GM12878 (cell line): ENCODE data around the gene SCARF2. TPM values are rescaled to one million over a fixed set of nuclear protein-coding genes. Genes with fewer than 3 reads are reported as not detected.

Source experiments
- ATAC-seq: fragments of 200-7000 bp; cut with Tn5 transposase; 3 replicates; pipeline ENCODE4 v1.9.1; 2020; ENCODE audit warnings: mild to moderate bottlenecking, moderate library complexity
- BruUV-seq: library from RNA; stranded (reverse); fragments of 400-500 nt; replicated peaks from 2 replicates; lab custom pipeline; 2021; lab: Mats Ljungman, UMichigan
- CTCF ChIA-PET: fragments of 300-600 bp; sonication (Branson Sonifier 250); formaldehyde crosslinking; extraction: SDS; loops from one replicate; lab custom pipeline; 2021; ENCODE audit warnings: inconsistent platforms; lab: Yijun Ruan, JAX
- POLR2A ChIA-PET: fragments of 350-600 bp; formaldehyde crosslinking; extraction: SDS; loops from one replicate; lab custom pipeline; 2021; ENCODE audit warnings: inconsistent platforms; lab: Charles Lee
- RAD21 ChIA-PET: fragments of 300-600 bp; sonication (Branson Sonifier 250); formaldehyde crosslinking; loops from one replicate; lab custom pipeline; 2023; ENCODE audit warnings: antibody characterized with exemption; ENCODE audit not compliant: unreplicated experiment; lab: Charles Lee
- SMC1A ChIA-PET: fragments of 300-600 bp; sonication (Branson Sonifier 250); formaldehyde crosslinking; loops from one replicate; lab custom pipeline; 2023; ENCODE audit not compliant: unreplicated experiment, uncharacterized antibody; lab: Charles Lee
- DNase-seq: peaks from one replicate; pipeline ENCODE4 v3.0.0-alpha.2; 2011; ENCODE audit warnings: low read depth, low spot score
- FAIRE-seq: peaks from 3 replicates; lab custom pipeline; 2011; peaks lifted over from hg19 to GRCh38; lab: Jason Lieb, UNC
- H2AFZ ChIP-seq: 2 replicates; pipeline ENCODE4 v1.6.0; 2011; ENCODE audit warnings: low read depth, low read length, control low read depth; ENCODE audit not compliant: control insufficient read depth
- H3K27ac ChIP-seq: 2 replicates; pipeline ENCODE4 v1.5.1; 2011; ENCODE audit warnings: control low read depth; ENCODE audit not compliant: control insufficient read depth, insufficient read depth
- H3K27me3 ChIP-seq, 2 experiments: replicated peaks in 1 of 2; 2 replicates each; pipeline versions ENCODE4 v1.6.0 to v1.6.1; 2011; ENCODE audit warnings: low read length in 1 of 2; ENCODE audit not compliant: control insufficient read depth in 2 of 2, insufficient read depth in 2 of 2
- H3K36me3 ChIP-seq, 2 experiments: 2 replicates each; pipeline ENCODE4 v1.5.1; 2011; ENCODE audit warnings: low read length in 1 of 2; ENCODE audit not compliant: control insufficient read depth in 2 of 2, insufficient read depth in 2 of 2
- H3K4me1 ChIP-seq: 2 replicates; pipeline ENCODE4 v1.6.1; 2011; ENCODE audit warnings: mild to moderate bottlenecking, low read length, moderate library complexity, mixed read lengths; ENCODE audit not compliant: control insufficient read depth, insufficient read depth
- H3K4me2 ChIP-seq: 2 replicates; pipeline ENCODE4 v1.6.0; 2011; ENCODE audit warnings: control low read depth; ENCODE audit not compliant: control insufficient read depth, insufficient read depth
- H3K4me3 ChIP-seq: fragments of 200-600 bp; sonication (generic); 2 replicates; pipeline ENCODE4 v1.5.1; 2016
- H3K79me2 ChIP-seq: 2 replicates; pipeline ENCODE4 v1.6.0; 2011; ENCODE audit warnings: low read length; ENCODE audit not compliant: control insufficient read depth, insufficient read depth
- H3K9ac ChIP-seq: 2 replicates; pipeline ENCODE4 v1.8.0; 2011; ENCODE audit warnings: low read length, control low read depth, mixed read lengths; ENCODE audit not compliant: control insufficient read depth, insufficient read depth
- H3K9me3 ChIP-seq: replicated peaks from 3 replicates; pipeline ENCODE4 v1.5.1; 2011; ENCODE audit warnings: mild to moderate bottlenecking, low read length; ENCODE audit not compliant: control insufficient read depth, insufficient read depth
- H4K20me1 ChIP-seq: 2 replicates; pipeline ENCODE4 v1.6.0; 2011; ENCODE audit not compliant: control insufficient read depth, insufficient read depth
- ETV6 ChIP-seq, 2 experiments: fragments of 450-650 bp in 1 of 2; IDR thresholded peaks in 1 of 2; conservative IDR thresholded peaks in 1 of 2; 2 replicates each; pipeline ENCODE4 v1.6.1; 2014; ENCODE audit warnings: antibody characterized with exemption in 1 of 2, borderline replicate concordance in 1 of 2, low read depth in 1 of 2, mild to moderate bottlenecking in 1 of 2, moderate library complexity in 1 of 2
- RUNX3 ChIP-seq: IDR thresholded peaks from 2 replicates; pipeline ENCODE4 v1.6.1; 2012; ENCODE audit warnings: low read length, inconsistent platforms
- SPI1 ChIP-seq: IDR thresholded peaks from 2 replicates; pipeline ENCODE4 v1.6.1; 2011; ENCODE audit warnings: low read depth, mild to moderate bottlenecking, low read length, moderate library complexity, borderline replicate concordance; ENCODE audit not compliant: insufficient read depth
- WGBS: methylation state at CpG from one replicate; pipeline ENCODE4 v1.1.6; 2016; ENCODE audit warnings: low lambda C conversion rate; ENCODE audit not compliant: insufficient replicate concordance, insufficient coverage; ENCODE audit errors: missing lambda C conversion rate; 5-methylcytosine and 5-hydroxymethylcytosine counted together
- in situ Hi-C: fragments of 300-500 bp; cut with MboI; formaldehyde crosslinking; loops from 9 replicates; pipeline ENCODE4 v1.14.3; 2018; ENCODE audit warnings: mixed read lengths
- intact Hi-C: fragments of 100-400 bp; cut with micrococcal nuclease; formaldehyde crosslinking; loops from one replicate; pipeline ENCODE4 v1.14.2; 2022; ENCODE audit not compliant: unreplicated experiment
- polyA plus RNA-seq, 11 experiments: library from polyadenylated mRNA; depleted of rRNA in 4 of 11; unstranded in 6 of 11; stranded (reverse) in 5 of 11; fragments of >200 nt; fragmentation: Nextera tagmentation in 4 of 11; fragmentation: Illumina TruSeq in 1 of 11; extraction: Ambion mirVana in 4 of 11; extraction: Trizol in 1 of 11; gene quantifications; 1 replicate in 1 of 11; 2 replicates in 10 of 11; pipeline versions ENCODE4 v1.2.1 to v1.2.3, GENCODE V29; 2011 to 2016; ENCODE audit warnings: inconsistent platforms in 2 of 11, missing spikeins in 2 of 11, low read depth in 1 of 11
- total RNA-seq, 4 experiments: library from RNA; depleted of rRNA in 3 of 4; stranded (reverse); fragments of >200 nt in 3 of 4; fragmentation: Illumina TruSeq in 1 of 4; extraction: Trizol in 1 of 4; gene quantifications; 2 replicates each; pipeline versions ENCODE4 v1.2.1 to v1.2.3, GENCODE V29; 2013 to 2021
- TF ChIP-seq, protein P1 (sequence below): fragments of 450-650 bp; formaldehyde crosslinking; IDR thresholded peaks from 2 replicates; pipeline ENCODE4 v1.4.0; 2022; ENCODE audit warnings: mild to moderate bottlenecking, moderate library complexity

Gene SCARF2
- total and polyA plus RNA-seq, 10 of the 15 experiments (the other 5 are each of a cell fraction or from before 2014, with no cell fraction given), result 0.01 to 0.74 (median 0.17) TPM; not detected in 5

DNA sequence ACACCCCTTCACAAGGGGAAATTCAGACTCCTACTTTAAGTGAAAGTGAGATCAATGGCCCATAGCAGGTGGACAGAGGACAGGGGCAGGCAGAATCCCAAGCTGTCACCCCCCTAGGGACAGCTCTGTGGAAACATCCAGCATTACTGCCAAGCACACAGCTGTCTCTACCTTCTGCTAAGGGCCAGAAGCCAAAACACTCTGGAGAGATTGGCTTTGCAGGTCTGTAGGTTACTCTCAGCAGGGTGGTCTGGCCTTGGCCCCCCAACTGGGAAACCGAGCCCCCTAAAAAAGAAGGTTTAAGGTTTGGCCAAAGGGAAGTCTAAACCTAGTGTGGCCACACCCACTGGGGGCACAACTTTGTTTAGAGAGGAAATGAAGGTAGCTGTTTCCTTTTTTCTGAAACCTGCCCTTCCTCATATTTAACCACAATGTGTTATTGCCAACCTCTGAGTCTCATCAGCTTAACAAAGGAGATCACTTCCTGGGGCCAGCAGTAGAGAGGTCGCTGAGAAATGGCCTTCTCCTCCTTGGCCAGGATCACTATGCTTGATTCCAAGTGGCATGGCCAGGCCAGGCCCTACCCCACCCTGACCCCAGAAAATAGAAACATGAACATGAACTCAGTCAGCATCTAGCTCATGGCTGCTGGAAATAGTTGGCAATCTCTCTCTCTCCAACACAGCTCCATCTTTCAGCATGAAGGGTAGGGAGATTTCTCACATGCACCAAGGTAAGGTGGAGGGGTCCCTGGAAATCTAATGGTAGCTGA lies 25.9 kb upstream of the SCARF2 start:
- H3K27ac ChIP-seq, result peak overlapping the region; percentile 51
- no peaks in the 10 kb centered on the region for H4K20me1 ChIP-seq
- no peaks in the 10 kb centered on the region for H3K27me3 ChIP-seq
- no peak overlapping the region for H3K9ac ChIP-seq
- in situ Hi-C loops (no loop called here), intact Hi-C loops (no loop called here)
- peaks cover 3 to 4% of the 10 kb centered on the region in 2 experiments; a peak in 2 of 4 replicates for H3K36me3 ChIP-seq
- 6% methylated on average over 2 of the region's 2 CpGs for WGBS
- RAD21 ChIA-PET, result interaction anchor here (1.0 to 1.3 kb wide), 2 partner anchors 31 to 32 kb away, joined by 3 to 4 read pairs; partner anchors contain the start of gene KLHL22
- peaks cover 17% of the 10 kb centered on the region for H3K4me1 ChIP-seq
- SMC1A ChIA-PET, result interaction anchor here (1.0 to 1.3 kb wide), 3 partner anchors 29 to 45 kb away, joined by 3 to 5 read pairs (median 3); no protein-coding TSS in a partner anchor
- CTCF ChIA-PET, result interaction anchor here (0.9 to 3.3 kb wide), 5 partner anchors 8 to 45 kb away, joined by 3 to 13 read pairs (median 3); no protein-coding TSS in a partner anchor
- POLR2A ChIA-PET, result interaction anchor here (1.0 kb wide), 1 partner anchor 31 kb away, joined by 4 read pairs; no protein-coding TSS in a partner anchor
- H3K4me2 ChIP-seq, result peak overlapping the region; percentile 46
- DNase-seq, result no peak
- H3K4me3 ChIP-seq, result no peak overlapping the region
- peak; percentile 44 for FAIRE-seq
- H3K9me3 ChIP-seq, result no peaks in the 10 kb centered on the region
- H3K79me2 ChIP-seq, result no peaks in the 10 kb centered on the region
- peak overlapping the region; percentile 46 for H2AFZ ChIP-seq
- BruUV-seq, result no TSS peak
- ATAC-seq, result peak; percentile 77
- TF ChIP-seq RUNX3 (peak; percentile 63), SPI1 (peak; percentile 46; the same call in 1 of the 2 replicates), ETV6 (conservative IDR thresholded peaks at IDR 0.05 in 1 of 2, IDR thresholded peaks at IDR 0.05 in 1 of 2; ENCODE audit: borderline replicate concordance in 1 of 2, low read depth in 1 of 2) (peak in 1 of 2 experiments; percentile 59; a peak in 2 of 4 replicates)
- TF ChIP-seq, protein P1, sequence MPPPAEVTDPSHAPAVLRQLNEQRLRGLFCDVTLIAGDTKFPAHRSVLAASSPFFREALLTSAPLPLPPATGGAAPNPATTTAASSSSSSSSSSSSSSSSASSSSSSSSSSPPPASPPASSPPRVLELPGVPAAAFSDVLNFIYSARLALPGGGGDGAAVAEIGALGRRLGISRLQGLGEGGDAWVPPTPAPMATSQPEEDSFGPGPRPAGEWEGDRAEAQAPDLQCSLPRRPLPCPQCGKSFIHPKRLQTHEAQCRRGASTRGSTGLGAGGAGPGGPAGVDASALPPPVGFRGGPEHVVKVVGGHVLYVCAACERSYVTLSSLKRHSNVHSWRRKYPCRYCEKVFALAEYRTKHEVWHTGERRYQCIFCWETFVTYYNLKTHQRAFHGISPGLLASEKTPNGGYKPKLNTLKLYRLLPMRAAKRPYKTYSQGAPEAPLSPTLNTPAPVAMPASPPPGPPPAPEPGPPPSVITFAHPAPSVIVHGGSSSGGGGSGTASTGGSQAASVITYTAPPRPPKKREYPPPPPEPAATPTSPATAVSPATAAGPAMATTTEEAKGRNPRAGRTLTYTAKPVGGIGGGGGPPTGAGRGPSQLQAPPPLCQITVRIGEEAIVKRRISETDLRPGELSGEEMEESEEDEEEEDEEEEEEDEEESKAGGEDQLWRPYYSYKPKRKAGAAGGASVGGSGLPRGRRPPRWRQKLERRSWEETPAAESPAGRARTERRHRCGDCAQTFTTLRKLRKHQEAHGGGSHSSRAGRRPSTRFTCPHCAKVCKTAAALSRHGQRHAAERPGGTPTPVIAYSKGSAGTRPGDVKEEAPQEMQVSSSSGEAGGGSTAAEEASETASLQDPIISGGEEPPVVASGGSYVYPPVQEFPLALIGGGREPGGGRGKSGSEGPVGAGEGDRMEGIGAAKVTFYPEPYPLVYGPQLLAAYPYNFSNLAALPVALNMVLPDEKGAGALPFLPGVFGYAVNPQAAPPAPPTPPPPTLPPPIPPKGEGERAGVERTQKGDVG (CRISPR knock-in tag), result no peak
